SJSA1 (cell line): ENCODE data around the gene RABGAP1L. TPM values are rescaled to one million over a fixed set of nuclear protein-coding genes. Genes with fewer than 3 reads are reported as not detected.
"Not testable (repeated sequence)": the region's sequence is repeated elsewhere in the genome, so short reads cannot be mapped to it uniquely, and the experiment has no call there.

Experiments
- DNase-seq, 2 experiments: peaks; one replicate each; pipeline ENCODE4 v3.0.0-alpha.2; 2015 to 2020; ENCODE audit warnings: low spot score in 2 of 2, low read depth in 1 of 2
- H3K27ac ChIP-seq: fragments of 250-450 bp; sonication (Bioruptor Pico); 2 replicates; pipeline ENCODE4 v1.5.1; 2020; ENCODE audit warnings: mild to moderate bottlenecking, moderate library complexity
- H3K27me3 ChIP-seq: fragments of 250-450 bp; sonication (Bioruptor Pico); replicated peaks from 2 replicates; pipeline ENCODE4 v1.5.1; 2020; ENCODE audit warnings: mild to moderate bottlenecking, moderate library complexity
- H3K36me3 ChIP-seq: fragments of 250-450 bp; sonication (Bioruptor Pico); 2 replicates; pipeline ENCODE4 v1.5.1; 2020; ENCODE audit warnings: mild to moderate bottlenecking
- H3K4me1 ChIP-seq: fragments of 250-450 bp; sonication (Bioruptor Pico); replicated peaks from 2 replicates; pipeline ENCODE4 v1.6.1; 2021; ENCODE audit warnings: mild to moderate bottlenecking
- H3K4me3 ChIP-seq: fragments of 250-450 bp; sonication (Bioruptor Pico); 2 replicates; pipeline ENCODE4 v1.5.1; 2020; ENCODE audit warnings: mild to moderate bottlenecking
- H3K9me3 ChIP-seq: fragments of 250-450 bp; sonication (Bioruptor Pico); replicated peaks from 2 replicates; pipeline ENCODE4 v1.5.1; 2020; ENCODE audit warnings: mild to moderate bottlenecking
- total RNA-seq: library from RNA; depleted of rRNA; stranded (reverse); fragments of >200 nt; shearing (Covaris generic); gene quantifications from 2 replicates; pipeline ENCODE4 v1.2.3, GENCODE V29; 2014

RABGAP1L gene
- total RNA-seq, 1 experiment from 2014 or later, result 24.6 TPM

DNA sequence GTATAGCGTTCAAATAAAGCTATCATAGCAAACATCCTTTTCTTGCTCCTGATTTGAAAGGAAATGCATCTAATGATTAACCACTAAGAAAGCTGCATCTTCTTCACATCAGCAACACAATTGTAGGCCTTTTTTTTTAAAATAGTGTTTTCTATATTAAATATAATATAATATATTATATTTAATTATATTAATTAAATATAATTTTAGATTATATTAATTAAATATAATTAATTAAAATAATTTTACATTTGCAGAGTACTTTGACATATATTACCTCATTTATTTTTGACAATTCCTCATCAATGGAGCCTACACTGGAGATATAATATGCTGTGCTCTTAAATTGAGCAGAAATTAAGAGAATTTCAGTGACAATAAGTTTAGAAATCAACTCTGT, 481.5 kb downstream of the RABGAP1L start:
- no peaks in the 10 kb centered on the region for H3K36me3 ChIP-seq
- H3K4me3 ChIP-seq, result no peak overlapping the region
- no peak overlapping the region for H3K27ac ChIP-seq
- no peak for DNase-seq
- H3K4me1 ChIP-seq, result no peaks in the 10 kb centered on the region
- no peaks in the 10 kb centered on the region for H3K27me3 ChIP-seq
- H3K9me3 ChIP-seq, result no peaks in the 10 kb centered on the region

DNA sequence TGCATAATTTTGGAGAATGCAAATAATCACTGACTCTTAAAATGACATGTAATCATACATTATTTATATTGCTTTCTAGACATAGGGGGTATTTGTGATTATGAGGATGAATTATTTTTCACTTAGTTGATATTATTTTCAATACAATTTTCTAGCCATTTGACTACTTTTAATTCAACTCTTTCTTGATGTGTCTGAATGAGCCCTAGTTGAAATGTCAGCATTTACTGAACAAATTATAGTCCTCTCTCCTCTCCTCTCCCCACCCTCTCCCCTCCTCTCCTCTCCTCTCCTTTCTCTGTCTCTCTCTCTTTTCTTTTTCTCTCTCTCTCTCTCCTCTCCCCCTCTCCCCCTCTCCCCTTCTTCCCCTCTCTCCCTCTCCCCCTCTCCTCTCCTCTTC, 483.1 kb downstream of the RABGAP1L start:
- Histone ChIP-seq H3K9me3 (no peaks in the 10 kb centered on the region), H3K27me3 (no peaks in the 10 kb centered on the region), H3K4me3 (no peak overlapping the region), H3K27ac (no peak overlapping the region), H3K36me3 (no peaks in the 10 kb centered on the region), H3K4me1 (no peaks in the 10 kb centered on the region)
- DNase-seq, result no peak

DNA sequence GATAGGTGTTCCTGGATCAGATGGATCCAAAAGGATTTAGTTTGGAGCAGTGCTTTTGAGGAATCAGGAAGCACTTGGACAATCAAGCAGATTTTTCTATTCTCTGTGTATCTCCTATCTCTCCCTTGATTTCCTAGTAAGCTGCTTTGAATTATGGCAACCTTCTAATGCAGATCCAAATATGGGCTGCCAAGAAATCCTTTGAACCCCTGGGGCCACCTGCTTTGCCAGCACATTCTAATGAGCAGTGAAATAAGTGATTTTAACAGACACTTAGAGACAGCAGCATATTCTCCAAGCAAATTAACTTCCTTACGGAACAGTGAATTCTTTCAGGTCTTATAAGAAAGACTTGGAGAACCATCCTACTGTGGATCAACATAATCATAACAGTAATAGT, 483.9 kb downstream of the RABGAP1L start:
- Histone ChIP-seq H3K4me3 (no peak overlapping the region), H3K27ac (no peak overlapping the region)

DNA sequence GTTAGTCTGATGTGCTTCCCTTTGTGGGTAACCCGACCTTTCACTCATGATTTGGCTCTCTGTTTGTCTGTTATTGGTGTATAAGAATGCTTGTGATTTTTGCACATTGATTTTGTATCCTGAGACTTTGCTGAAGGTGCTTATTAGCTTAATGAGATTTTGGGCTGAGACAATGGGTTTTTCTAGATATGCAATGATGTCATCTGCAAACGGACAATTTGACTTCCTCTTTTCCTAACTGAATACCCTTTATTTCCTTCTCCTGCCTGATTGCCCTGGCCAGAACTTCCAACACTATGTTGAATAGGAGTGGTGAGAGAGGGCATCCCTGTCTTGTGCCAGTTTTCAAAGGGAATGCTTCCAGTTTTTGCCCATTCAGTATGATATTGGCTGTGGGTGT, 490.3 kb downstream of the RABGAP1L start:
- H3K9me3 ChIP-seq, H3K27ac ChIP-seq, H3K4me1 ChIP-seq, H3K36me3 ChIP-seq, H3K27me3 ChIP-seq, DNase-seq, H3K4me3 ChIP-seq: not testable (repeated sequence)

More for the DNA sequence above, 483.9 kb downstream of the RABGAP1L start:
- no peaks in the 10 kb centered on the region for H3K27me3 ChIP-seq
- no peaks in the 10 kb centered on the region for H3K9me3 ChIP-seq
- no peaks in the 10 kb centered on the region for H3K4me1 ChIP-seq
- H3K36me3 ChIP-seq, result no peaks in the 10 kb centered on the region
- DNase-seq, result no peak

DNA sequence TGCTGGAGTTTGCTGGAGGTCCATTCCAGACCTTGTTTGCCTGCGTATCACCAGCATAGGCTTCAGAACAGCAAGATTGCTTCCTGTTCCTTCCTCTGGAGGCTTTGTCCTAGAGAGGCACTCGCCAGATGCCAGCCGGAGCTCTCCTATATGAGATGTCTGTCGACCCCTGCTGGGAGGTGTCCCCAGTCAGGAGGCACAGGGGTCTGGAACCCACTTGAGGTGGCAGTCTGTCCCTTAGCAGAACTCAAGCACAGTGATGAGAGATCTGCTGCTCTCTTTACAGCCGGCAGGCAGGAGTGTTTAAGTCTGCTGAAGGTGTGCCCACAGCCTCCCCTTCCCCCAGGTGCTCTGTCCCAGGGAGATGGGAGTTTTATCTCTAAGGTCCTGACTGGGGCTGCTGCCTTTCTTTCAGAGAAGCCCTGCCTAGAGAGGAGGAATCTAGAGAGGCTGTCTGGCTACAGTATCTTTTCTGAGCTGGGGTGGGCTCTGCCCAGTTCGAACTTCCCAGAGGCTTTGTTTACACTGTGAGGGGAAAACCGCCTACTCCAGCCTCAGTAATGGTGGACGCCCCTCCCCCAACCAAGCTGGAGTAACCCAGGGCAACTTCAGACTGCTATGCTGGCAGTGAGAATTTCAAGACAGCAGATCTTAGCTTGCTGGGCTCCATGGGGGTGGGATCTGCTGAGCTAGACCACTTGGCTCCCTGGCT, 493.4 kb downstream of the RABGAP1L start:
- no peaks in the 10 kb centered on the region for H3K36me3 ChIP-seq
- no peak overlapping the region for H3K4me3 ChIP-seq
- DNase-seq, result no peak
- H3K4me1 ChIP-seq, result no peaks in the 10 kb centered on the region
- peaks cover 4% of the 10 kb centered on the region; the same call in 1 of the 2 replicates for H3K9me3 ChIP-seq
- no peaks in the 10 kb centered on the region for H3K27me3 ChIP-seq
- H3K27ac ChIP-seq, result no peak overlapping the region

DNA sequence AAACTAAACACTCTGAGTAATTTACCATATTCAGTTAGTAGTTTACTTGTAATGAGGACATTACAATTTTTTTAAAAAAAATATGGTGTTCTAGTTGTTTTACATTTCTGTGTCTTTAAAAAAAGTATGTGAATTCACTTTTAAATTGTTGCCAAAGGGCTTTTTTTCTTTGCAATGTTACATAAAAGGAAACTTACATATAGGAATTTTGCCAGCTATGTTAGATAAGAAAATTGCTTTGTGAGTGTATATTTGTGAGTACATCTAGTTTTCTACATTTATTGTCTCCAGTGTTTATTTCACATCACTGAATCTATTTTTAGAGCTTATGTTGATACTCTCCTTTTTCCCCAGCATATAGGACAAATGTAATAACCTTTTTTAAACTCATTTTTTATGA, 495.2 kb downstream of the RABGAP1L start:
- H3K4me3 ChIP-seq, result no peak overlapping the region

DNA sequence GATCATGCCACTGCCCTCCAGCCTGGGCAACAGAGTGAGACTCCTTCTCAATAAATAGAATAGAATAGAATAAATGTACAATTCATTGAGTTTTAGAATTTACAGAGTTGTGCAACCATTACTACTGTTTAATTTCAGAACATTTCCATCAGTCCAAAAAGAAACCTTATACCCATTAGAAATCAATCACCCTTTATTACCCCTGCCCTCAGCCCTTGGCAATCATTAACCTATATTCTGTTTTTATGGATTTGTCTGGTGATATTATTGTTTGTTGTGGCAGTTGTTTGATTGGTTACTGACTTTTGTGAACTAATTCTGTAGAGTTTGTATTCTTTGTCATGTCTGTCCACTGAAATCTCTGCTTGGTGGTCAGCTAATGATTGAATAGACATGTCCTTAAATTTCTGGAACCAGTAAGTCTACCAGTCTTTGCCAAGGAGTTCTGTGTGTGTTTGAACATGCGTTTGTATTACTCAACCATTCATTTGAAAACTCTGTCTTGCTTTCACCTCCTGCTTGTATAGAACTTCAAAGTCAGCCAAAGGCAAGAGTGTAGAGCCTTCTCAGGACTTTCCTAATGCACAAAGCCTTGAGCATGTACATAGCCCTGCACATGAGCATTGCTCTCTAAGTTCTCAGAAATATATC, 497.2 kb downstream of the RABGAP1L start:
- no peaks in the 10 kb centered on the region for H3K4me1 ChIP-seq
- no peak overlapping the region for H3K4me3 ChIP-seq
- H3K27ac ChIP-seq, result no peak overlapping the region
- H3K27me3 ChIP-seq, result no peaks in the 10 kb centered on the region
- H3K9me3 ChIP-seq, result peaks cover 4% of the 10 kb centered on the region; the same call in 1 of the 2 replicates
- DNase-seq, result no peak
- no peaks in the 10 kb centered on the region for H3K36me3 ChIP-seq

More for the DNA sequence above, 495.2 kb downstream of the RABGAP1L start:
- no peaks in the 10 kb centered on the region for H3K36me3 ChIP-seq
- no peak for DNase-seq
- H3K27ac ChIP-seq, result no peak overlapping the region
- H3K9me3 ChIP-seq, result peaks cover 4% of the 10 kb centered on the region; the same call in 1 of the 2 replicates
- no peaks in the 10 kb centered on the region for H3K27me3 ChIP-seq
- no peaks in the 10 kb centered on the region for H3K4me1 ChIP-seq

DNA sequence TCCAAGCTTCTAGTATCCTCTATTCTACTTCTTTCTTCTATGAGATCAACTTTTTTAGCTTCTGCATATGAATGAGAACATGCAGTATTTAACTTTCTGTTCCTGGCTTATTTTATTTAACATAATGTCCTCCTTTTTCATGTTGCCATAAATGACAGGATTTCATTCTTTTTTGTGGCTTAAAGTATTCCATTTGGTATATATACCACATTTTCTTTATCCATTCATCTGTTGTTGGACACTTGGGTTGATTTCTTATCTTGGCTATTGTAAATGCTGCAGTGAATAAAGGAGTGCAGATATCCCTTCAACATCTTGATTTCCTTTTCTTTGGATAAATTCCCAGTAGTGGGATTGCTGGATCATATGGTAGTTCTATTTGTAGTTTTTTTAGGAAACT, 498.1 kb downstream of the RABGAP1L start:
- peaks cover 4% of the 10 kb centered on the region; the same call in 1 of the 2 replicates for H3K9me3 ChIP-seq
- H3K36me3 ChIP-seq, result no peaks in the 10 kb centered on the region
- no peak overlapping the region for H3K4me3 ChIP-seq
- H3K27me3 ChIP-seq, result no peaks in the 10 kb centered on the region
- DNase-seq, result no peak
- H3K4me1 ChIP-seq, result no peaks in the 10 kb centered on the region
- H3K27ac ChIP-seq, result no peak overlapping the region

DNA sequence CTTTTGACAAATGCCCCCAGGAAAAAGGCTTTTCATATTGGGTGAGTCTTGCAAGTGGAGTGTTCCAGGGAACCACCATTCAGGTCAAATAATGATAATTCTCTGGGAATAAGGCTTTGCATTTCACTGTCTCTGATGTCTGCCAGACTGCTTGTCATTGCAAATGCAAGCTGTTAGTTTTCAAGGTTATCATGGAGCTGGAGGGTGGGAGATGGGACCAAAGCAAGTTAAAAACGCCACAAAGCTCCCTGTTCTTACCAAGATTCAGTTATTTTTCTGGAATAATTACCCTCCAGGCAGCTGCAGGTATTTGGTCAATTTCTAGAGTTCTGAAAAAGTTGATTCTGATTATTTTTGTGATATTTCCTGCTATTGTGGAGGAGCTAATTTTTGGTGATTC, 498.6 kb downstream of the RABGAP1L start:
- Histone ChIP-seq H3K9me3 (peaks cover 4% of the 10 kb centered on the region; the same call in 1 of the 2 replicates), H3K4me3 (no peak overlapping the region), H3K27ac (no peak overlapping the region), H3K27me3 (no peaks in the 10 kb centered on the region), H3K36me3 (no peaks in the 10 kb centered on the region), H3K4me1 (no peaks in the 10 kb centered on the region)
- DNase-seq, result no peak

DNA sequence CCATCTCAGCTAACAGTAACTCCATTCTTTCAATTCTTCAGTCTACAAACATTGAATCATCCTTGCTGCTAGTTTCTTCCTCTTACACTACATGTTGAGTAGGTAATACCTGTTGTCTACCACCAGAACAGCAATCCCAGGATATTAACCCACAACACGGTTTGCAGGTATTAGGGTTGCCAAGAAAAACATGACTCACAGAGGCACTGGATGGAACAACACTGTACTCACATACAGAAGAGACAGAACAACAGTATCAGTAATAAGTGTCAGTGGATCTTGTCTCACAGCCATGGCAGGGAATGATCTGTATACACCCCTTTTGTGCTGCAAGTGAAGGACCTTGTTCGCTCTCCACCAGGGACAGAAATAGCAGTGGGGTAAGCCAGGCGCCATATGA, 500.5 kb downstream of the RABGAP1L start:
- H3K27me3 ChIP-seq, result no peaks in the 10 kb centered on the region
- DNase-seq, result no peak

DNA sequence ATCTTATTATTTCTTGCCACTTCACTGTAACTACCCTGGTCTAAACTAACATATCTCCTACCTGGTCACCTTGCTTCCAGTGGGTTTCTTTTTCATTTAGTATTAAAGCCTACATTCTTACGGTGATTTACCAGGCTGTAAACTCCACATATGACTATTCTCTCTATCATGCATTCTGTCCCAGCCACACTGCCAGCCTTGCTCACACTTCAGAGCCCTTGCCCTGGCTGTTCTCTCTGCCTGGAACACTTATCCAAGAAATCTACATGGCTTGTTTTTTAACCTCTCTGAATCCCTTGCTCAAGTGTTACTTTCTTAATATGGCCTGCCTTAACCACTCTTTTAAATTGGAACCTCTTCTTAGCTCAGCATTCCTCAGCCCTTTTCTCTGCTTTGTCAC, 501.2 kb downstream of the RABGAP1L start:
- Histone ChIP-seq H3K36me3 (no peaks in the 10 kb centered on the region), H3K9me3 (peaks cover 4% of the 10 kb centered on the region; the same call in 1 of the 2 replicates), H3K27ac (no peak overlapping the region), H3K4me1 (no peaks in the 10 kb centered on the region), H3K27me3 (no peaks in the 10 kb centered on the region), H3K4me3 (no peak overlapping the region)
- no peak for DNase-seq

More for the DNA sequence above, 500.5 kb downstream of the RABGAP1L start:
- H3K27ac ChIP-seq, result no peak overlapping the region
- no peak overlapping the region for H3K4me3 ChIP-seq
- peaks cover 4% of the 10 kb centered on the region; the same call in 1 of the 2 replicates for H3K9me3 ChIP-seq
- H3K36me3 ChIP-seq, result no peaks in the 10 kb centered on the region
- H3K4me1 ChIP-seq, result no peaks in the 10 kb centered on the region

DNA sequence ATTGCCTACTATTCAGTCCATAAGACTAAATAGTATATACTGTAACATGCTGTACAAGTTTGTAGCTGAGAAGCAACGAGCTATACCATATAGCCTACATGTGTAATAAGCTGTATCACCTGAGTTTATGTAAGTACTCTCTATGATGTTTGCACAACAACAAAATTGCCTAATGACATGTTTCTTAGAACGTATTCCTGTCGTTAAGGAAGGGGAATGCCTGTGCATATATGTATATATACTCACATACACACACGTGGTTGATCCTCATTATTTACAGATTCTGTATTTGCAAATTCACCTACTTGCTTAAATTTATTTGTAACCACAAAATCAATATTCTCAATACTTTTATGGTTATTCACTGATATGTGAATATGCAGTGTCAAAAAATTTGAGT, 504.0 kb downstream of the RABGAP1L start:
- no peak for DNase-seq
- no peak overlapping the region for H3K4me3 ChIP-seq
- no peaks in the 10 kb centered on the region for H3K9me3 ChIP-seq
- H3K36me3 ChIP-seq, result no peaks in the 10 kb centered on the region
- no peaks in the 10 kb centered on the region for H3K27me3 ChIP-seq
- H3K27ac ChIP-seq, result no peak overlapping the region
- no peaks in the 10 kb centered on the region for H3K4me1 ChIP-seq

DNA sequence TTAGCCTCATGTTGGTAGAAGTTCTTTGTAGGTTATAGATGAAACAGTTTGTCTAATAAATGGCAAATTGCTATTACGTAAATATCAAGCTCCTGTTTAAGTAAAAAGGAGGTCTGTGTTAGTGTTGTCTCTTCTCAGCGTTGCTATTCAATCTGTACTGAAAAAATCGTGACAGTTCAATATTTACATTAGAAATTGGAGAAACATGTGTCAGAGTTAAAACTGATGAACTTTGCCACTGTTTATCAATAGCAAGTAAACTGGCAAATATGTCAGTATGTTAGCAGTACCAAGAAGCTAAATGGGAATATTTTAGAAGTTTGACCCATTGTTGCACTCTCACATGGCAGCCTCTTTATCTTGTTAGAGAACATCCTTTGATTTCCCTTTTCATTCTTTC, 506.9 kb downstream of the RABGAP1L start:
- Histone ChIP-seq H3K27me3 (no peaks in the 10 kb centered on the region), H3K4me3 (no peak overlapping the region), H3K9me3 (peaks cover 3% of the 10 kb centered on the region; the same call in 1 of the 2 replicates), H3K27ac (no peak overlapping the region), H3K4me1 (no peaks in the 10 kb centered on the region), H3K36me3 (no peaks in the 10 kb centered on the region)
- no peak for DNase-seq

DNA sequence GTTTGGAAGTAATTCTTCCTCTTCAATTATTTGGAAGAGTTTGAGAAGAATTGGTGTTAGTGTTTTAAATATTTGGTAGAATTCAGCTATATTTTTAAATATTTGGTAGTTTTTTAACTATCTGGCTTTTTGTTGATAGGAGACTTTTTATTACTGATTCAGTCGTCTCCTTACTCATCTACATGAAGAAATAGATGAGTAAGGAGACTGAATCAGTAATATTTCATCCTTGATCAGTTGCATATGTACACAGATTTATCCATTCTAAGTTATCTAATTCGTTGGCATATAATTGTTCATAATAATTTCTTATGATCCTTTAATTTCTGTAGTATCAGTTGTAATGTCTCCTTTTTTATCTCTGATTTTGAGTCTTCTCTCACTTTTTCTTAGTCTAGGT, 512.5 kb downstream of the RABGAP1L start:
- Histone ChIP-seq H3K27me3 (no peaks in the 10 kb centered on the region), H3K4me1 (no peaks in the 10 kb centered on the region), H3K9me3 (peaks cover 3% of the 10 kb centered on the region; the same call in 1 of the 2 replicates), H3K27ac (no peak overlapping the region), H3K4me3 (no peak overlapping the region), H3K36me3 (no peaks in the 10 kb centered on the region)
- no peak for DNase-seq
